Dendritic cell treated with granulocyte-macrophage colony-stimulating factor and Interleukin-4, amounts not matched to agents 40 ng/mL and 50 ng/mL, for 4 days (primary cell): Measurements from ENCODE around the gene SIAH1.
A peak's percentile ranks its signal among the peaks of the same experiment; 100 is the strongest.
"Not testable (repeated sequence)": the region's sequence is repeated elsewhere in the genome, so short reads cannot be mapped to it uniquely, and the experiment has no call there.

Experiments
- H3K27ac Mint-ChIP-seq: one replicate; pipeline ENCODE4 v1.8.0; 2022; ENCODE audit warnings: mild to moderate bottlenecking, mixed read lengths
- H3K27me3 Mint-ChIP-seq: one replicate; pipeline ENCODE4 v1.8.0; 2022; ENCODE audit warnings: mild to moderate bottlenecking, mixed read lengths
- H3K36me3 Mint-ChIP-seq: one replicate; pipeline ENCODE4 v1.8.0; 2022; ENCODE audit warnings: low read depth, mixed read lengths
- H3K4me1 Mint-ChIP-seq: one replicate; pipeline ENCODE4 v1.8.0; 2022; ENCODE audit warnings: low read depth, mixed read lengths
- H3K4me3 Mint-ChIP-seq: one replicate; pipeline ENCODE4 v1.8.0; 2022; ENCODE audit warnings: mild to moderate bottlenecking, moderate library complexity, mixed read lengths
- H3K9me3 Mint-ChIP-seq: one replicate; pipeline ENCODE4 v1.8.0; 2022; ENCODE audit warnings: mixed read lengths
- intact Hi-C: fragments of 100-400 bp; cut with micrococcal nuclease; formaldehyde crosslinking; loops from one replicate; pipeline ENCODE4 v1.15.0; 2022

Gene SIAH1

GRCh38 chr16:48367441-48368049, 17.7 kb downstream of the SIAH1 start:
- Mint-ChIP-seq H3K27ac (peak overlapping the region; percentile 94), H3K27me3 (no peaks in the 10 kb centered on the region), H3K4me3 (no peak overlapping the region), H3K36me3 (peaks cover 27% of the 10 kb centered on the region), H3K9me3 (no peaks in the 10 kb centered on the region), H3K4me1 (peaks cover 68% of the 10 kb centered on the region)
- intact Hi-C loops = loop anchor here (2.0 to 5.0 kb wide), 2 partner anchors 13 to 170 kb away; no protein-coding TSS in a partner anchor

DNA sequence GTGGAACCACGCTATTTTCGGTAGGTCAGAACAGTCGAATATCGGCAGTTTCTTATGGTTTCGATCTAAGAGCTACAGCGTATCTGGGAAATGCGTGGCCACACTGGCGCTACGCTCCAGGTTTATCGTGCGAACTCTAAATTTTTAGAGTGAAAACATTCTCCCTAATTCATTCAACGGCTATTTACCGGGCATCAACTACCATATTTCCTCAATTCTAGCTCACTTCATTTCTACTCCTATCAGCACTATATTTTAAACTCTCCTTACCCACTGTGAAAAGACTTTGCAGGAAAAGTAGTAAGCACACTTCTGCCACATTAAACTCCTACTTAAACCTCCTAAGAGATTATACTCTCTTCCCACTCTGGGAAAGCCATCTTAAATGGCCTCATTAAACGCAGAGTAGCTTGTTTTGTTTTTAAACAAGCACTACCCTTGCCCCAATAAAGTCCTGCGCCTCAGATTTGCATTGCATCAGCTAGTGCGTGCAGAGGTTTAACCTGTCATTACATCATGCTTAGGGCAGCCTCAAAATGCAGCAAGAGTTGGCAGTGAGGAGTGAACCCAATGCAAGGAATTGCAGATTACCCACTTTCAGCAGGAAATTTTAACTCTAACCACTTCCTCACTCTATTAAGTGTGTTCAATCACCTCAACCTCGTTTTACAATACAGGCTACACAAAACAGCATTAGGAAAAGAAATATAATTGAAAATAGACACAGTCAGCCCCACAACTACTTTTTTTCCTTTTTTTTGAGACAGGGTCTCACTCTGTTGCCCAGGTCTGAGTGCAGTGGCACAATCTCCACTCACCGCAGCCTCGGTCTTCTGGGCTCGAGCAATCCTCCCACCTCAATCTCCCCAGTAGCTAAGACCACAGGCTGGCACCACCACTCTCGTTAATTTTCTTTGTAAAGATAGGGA, 18.8 kb downstream of the SIAH1 start:
- H3K27ac Mint-ChIP-seq = peak overlapping the region; percentile 94
- H3K27me3 Mint-ChIP-seq = no peaks in the 10 kb centered on the region
- intact Hi-C loops = loop anchor here (2.0 to 5.0 kb wide), 2 partner anchors 14 to 171 kb away; no protein-coding TSS in a partner anchor
- peaks cover 38% of the 10 kb centered on the region for H3K36me3 Mint-ChIP-seq
- no peaks in the 10 kb centered on the region for H3K9me3 Mint-ChIP-seq
- H3K4me1 Mint-ChIP-seq = peaks cover 73% of the 10 kb centered on the region
- H3K4me3 Mint-ChIP-seq = peak overlapping the region; percentile 85

- Mint-ChIP-seq H3K27me3 (no peaks in the 10 kb centered on the region), H3K36me3 (peaks cover 46% of the 10 kb centered on the region), H3K27ac (peak overlapping the region; percentile 94), H3K4me3 (peak overlapping the region; percentile 85), H3K9me3 (no peaks in the 10 kb centered on the region), H3K4me1 (peaks cover 79% of the 10 kb centered on the region)
- intact Hi-C loops = loop anchor here (2.0 to 5.0 kb wide), 2 partner anchors 15 to 172 kb away; no protein-coding TSS in a partner anchor
Measured at GRCh38 chr16:48365601-48366164, 19.5 kb downstream of the SIAH1 start.

DNA sequence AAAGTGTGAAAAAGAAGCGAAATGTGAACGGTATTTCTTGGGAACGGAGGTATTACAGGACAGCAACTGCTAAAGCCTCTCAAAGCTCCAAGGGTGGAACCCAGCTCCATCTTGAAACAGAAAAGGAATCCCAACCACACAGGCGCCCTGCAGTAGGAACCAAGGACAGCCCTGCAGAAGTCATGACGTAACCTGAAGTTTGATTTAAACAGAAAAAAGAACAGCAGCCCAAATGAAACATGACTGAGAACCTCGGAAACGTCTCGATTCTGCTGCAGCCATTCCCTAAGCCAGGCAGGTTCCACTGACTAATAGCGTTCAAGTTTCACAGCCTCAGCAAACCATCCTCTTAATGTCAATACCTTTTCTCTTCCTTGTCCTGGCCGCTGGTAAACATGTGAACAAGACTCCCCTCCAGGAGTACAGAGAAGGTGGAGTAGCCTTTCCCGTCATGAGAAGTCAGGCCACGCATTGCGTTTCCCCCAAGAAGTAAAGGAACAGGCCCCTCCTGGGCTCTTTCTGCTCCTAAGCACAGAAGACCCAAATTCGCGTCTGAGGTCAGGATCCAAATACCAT, 20.1 kb downstream of the SIAH1 start:
- Mint-ChIP-seq H3K4me1 (peaks cover 76% of the 10 kb centered on the region), H3K4me3 (peak overlapping the region; percentile 85), H3K27me3 (no peaks in the 10 kb centered on the region), H3K36me3 (peaks cover 51% of the 10 kb centered on the region), H3K9me3 (no peaks in the 10 kb centered on the region), H3K27ac (peak overlapping the region; percentile 94)
- intact Hi-C loops = loop anchor here (5.0 kb wide), 1 partner anchor 172 kb away; no protein-coding TSS in a partner anchor

GRCh38 chr16:48361540-48362144, 23.6 kb downstream of the SIAH1 start:
- peaks cover 62% of the 10 kb centered on the region for H3K4me1 Mint-ChIP-seq

DNA sequence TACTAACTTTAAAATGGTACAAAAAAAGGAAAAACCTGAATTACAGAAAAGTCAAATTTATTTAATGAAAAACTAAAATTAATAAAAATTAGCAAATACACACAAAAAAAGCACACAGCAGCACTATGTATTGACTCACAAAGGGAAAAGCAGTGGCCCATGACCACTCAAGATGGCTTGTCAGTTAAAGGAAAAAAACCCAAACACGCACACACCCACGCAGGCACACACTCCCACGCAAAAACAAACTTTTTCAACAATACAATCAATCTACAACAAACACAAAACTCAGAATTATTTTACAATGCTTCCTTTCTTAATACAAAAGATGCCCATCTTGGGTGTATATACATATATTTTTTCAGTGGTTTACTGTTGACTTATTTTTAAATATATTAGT, 24.2 kb downstream of the SIAH1 start:
- Mint-ChIP-seq H3K4me3 (peak overlapping the region; percentile 39), H3K27me3 (no peaks in the 10 kb centered on the region), H3K27ac (peak overlapping the region; percentile 82), H3K9me3 (no peaks in the 10 kb centered on the region), H3K36me3 (peaks cover 81% of the 10 kb centered on the region), H3K4me1 (peaks cover 56% of the 10 kb centered on the region)
- intact Hi-C loops = no loop called here

More at GRCh38 chr16:48361540-48362144, 23.6 kb downstream of the SIAH1 start:
- peak overlapping the region; percentile 82 for H3K27ac Mint-ChIP-seq
- no peaks in the 10 kb centered on the region for H3K27me3 Mint-ChIP-seq
- peaks cover 82% of the 10 kb centered on the region for H3K36me3 Mint-ChIP-seq
- H3K9me3 Mint-ChIP-seq = no peaks in the 10 kb centered on the region
- intact Hi-C loops = no loop called here
- H3K4me3 Mint-ChIP-seq = peak overlapping the region; percentile 53

- no peak overlapping the region for H3K4me3 Mint-ChIP-seq
- intact Hi-C loops = no loop called here
- H3K27me3 Mint-ChIP-seq = no peaks in the 10 kb centered on the region
- peaks cover 53% of the 10 kb centered on the region for H3K4me1 Mint-ChIP-seq
- peaks cover 82% of the 10 kb centered on the region for H3K36me3 Mint-ChIP-seq
- no peak overlapping the region for H3K27ac Mint-ChIP-seq
- H3K9me3 Mint-ChIP-seq = no peaks in the 10 kb centered on the region
Measured at GRCh38 chr16:48359983-48360382, 25.2 kb downstream of the SIAH1 start.

DNA sequence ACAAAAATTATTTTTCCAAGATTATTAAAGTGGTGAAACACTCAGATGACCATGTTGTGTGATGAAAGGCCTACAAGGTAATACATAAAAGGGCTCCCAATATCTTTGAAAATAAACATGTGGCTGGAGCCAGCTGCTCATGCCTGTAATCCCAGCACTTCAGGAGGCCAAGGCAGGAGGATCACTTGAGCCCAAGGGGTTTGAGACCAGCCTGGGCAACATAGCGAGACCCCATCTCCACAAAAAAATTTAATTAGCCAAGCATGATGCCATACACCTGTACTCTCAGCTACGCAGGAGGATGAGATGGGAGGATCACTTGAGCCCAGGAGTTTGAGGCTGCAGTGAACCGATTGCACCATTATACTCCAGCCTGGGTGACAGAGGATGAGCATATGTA, 26.8 kb downstream of the SIAH1 start:
- intact Hi-C loops = no loop called here
- Mint-ChIP-seq H3K36me3 (peaks cover 88% of the 10 kb centered on the region), H3K4me1 (peaks cover 55% of the 10 kb centered on the region), H3K9me3 (no peaks in the 10 kb centered on the region), H3K4me3 (no peak overlapping the region), H3K27me3 (no peaks in the 10 kb centered on the region), H3K27ac (peak overlapping the region; percentile 77)

DNA sequence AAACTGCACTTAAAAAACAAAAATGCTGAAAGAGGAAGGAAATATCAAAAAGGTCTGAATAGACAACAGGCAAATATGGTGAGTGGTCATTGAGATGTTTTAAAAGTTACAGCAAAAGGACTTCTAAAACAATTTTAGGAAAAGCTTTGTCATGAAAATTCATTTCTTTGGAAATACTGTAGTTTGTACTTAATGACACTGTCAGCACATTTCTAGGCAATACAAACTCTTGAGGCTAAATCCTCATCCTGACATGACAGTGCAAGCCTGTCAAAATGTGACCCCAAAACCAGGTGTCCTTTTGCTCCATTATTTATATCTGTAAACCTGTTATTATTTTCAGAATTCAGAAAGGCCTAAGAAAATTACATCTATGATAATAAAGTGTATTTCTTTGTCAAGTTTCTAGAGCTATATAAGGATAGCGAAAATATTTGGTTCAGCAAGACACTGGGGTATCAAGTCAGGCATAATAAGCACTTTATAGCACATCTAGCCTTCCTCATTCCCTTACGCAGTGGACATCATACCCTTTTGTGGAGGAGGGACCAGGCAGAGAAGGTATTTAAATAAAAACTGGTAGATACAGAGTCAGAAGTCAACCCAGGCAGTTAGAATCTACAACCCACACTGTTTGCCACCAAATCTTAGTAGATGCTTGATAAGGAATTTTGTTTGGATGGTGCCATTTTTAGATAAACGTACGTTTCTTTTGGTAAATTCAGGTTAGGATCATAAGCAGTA, 28.4 kb downstream of the SIAH1 start:
- peaks cover 90% of the 10 kb centered on the region for H3K36me3 Mint-ChIP-seq
- no peak overlapping the region for H3K4me3 Mint-ChIP-seq
- H3K4me1 Mint-ChIP-seq = peaks cover 43% of the 10 kb centered on the region
- no peaks in the 10 kb centered on the region for H3K9me3 Mint-ChIP-seq
- H3K27ac Mint-ChIP-seq = peak overlapping the region; percentile 77
- intact Hi-C loops = loop anchor here (2.0 kb wide), 1 partner anchor 266 kb away; no protein-coding TSS in a partner anchor
- no peaks in the 10 kb centered on the region for H3K27me3 Mint-ChIP-seq

DNA sequence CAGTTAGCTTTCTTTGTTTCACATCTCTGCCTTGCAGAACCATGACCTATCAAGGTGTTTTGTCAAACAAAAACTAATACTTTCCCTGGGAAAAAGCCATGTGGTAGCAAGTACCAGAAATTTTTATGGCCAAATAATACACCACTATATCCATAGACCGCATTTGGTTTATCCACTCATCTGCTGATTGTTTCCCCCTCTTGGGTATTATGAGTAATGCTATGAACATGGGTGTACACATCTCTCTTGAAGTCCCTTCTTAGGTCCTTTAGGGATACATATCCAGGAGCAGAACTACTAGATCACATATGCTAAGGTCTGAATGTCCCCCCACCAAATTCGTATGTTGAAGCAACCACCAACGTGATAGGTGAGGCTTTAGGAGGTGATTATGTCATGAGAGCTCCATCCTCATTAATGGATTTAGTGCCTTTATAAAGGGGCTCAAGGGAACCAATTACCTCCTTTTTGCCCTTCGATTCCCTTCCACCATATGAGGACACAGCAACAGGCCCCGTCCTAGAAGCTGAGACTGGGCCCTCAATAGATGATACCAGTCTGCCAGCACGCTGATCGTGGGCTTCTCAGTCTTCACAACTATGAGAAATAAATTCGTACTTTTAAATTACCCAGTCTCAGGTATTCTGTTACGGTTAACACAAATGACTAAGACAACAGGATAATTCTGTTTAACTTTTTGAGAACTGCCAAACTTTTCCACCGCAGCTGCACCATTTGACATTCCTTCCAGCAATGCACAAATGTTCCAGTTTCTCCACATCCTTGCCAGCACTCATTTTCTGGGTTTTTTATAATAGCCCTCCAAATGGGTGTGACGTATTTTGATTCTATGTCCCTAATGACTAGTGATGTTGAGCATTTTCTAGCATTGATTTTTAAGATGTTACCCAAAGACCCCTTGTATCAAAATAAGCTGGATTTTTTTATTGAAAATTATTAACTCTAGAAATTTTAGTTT, 30.0 kb downstream of the SIAH1 start:
- Mint-ChIP-seq H3K36me3 (peaks cover 90% of the 10 kb centered on the region), H3K4me3 (no peak overlapping the region), H3K27me3 (no peaks in the 10 kb centered on the region), H3K27ac (peak overlapping the region; percentile 59), H3K4me1 (peaks cover 30% of the 10 kb centered on the region), H3K9me3 (no peaks in the 10 kb centered on the region)
- intact Hi-C loops = no loop called here

DNA sequence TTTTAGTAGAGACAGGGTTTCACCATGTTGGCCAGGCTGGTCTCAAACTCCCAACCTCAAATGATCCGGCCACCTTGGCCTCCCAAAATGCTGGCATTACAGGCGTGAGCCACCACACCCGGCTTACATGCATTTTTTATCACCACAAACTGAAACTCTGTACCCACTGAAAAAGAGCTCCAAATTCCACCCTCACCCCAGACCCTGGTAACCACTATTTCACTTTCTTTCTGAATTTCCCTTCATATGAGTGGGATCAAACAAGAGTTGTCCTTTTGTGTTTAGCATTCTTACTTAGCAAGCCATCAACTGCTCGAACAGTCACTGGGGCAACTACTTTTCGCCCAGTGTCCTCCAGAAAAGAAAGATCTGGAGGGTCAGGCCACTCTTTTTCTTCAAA, 30.8 kb downstream of the SIAH1 start:
- Mint-ChIP-seq H3K4me1 (peaks cover 30% of the 10 kb centered on the region), H3K27ac (peak overlapping the region; percentile 59), H3K36me3 (peaks cover 90% of the 10 kb centered on the region)
- H3K4me3 Mint-ChIP-seq, intact Hi-C loops, H3K9me3 Mint-ChIP-seq, H3K27me3 Mint-ChIP-seq: not testable (repeated sequence)

- peaks cover 90% of the 10 kb centered on the region for H3K36me3 Mint-ChIP-seq
- H3K4me3 Mint-ChIP-seq = no peak overlapping the region
- H3K27ac Mint-ChIP-seq = peak overlapping the region; percentile 59
- no peaks in the 10 kb centered on the region for H3K27me3 Mint-ChIP-seq
- no peaks in the 10 kb centered on the region for H3K9me3 Mint-ChIP-seq
- intact Hi-C loops = loop anchor here (1.0 kb wide), 1 partner anchor 189 kb away; no protein-coding TSS in a partner anchor
- peaks cover 30% of the 10 kb centered on the region for H3K4me1 Mint-ChIP-seq
Measured at GRCh38 chr16:48353565-48354163, 31.5 kb downstream of the SIAH1 start.
